HepG2 (cell line): ENCODE measurements around the gene SCYGR4. TPM values are rescaled to one million over a fixed set of nuclear protein-coding genes. Genes with fewer than 3 reads are reported as not detected.

ENCODE experiments used
- ADNP ChIP-seq: sonication (generic); formaldehyde crosslinking; IDR thresholded peaks from 2 replicates; pipeline ENCODE4 v1.4.0; 2020; ENCODE audit warnings: missing genetic modification reagents
- DDIT3 ChIP-seq: sonication (generic); formaldehyde crosslinking; IDR thresholded peaks from 2 replicates; pipeline ENCODE4 v1.4.0; 2020; ENCODE audit warnings: mild to moderate bottlenecking, missing genetic modification reagents
- E2F1 ChIP-seq: sonication (generic); formaldehyde crosslinking; IDR thresholded peaks from 2 replicates; pipeline ENCODE4 v1.5.0; 2020; ENCODE audit warnings: missing genetic modification reagents
- E2F2 ChIP-seq: sonication (generic); formaldehyde crosslinking; IDR thresholded peaks from 2 replicates; pipeline ENCODE4 v1.4.0; 2020; ENCODE audit warnings: missing genetic modification reagents, borderline replicate concordance
- ETS1 ChIP-seq: sonication (generic); formaldehyde crosslinking; IDR thresholded peaks from 2 replicates; pipeline ENCODE4 v1.4.0; 2020; ENCODE audit warnings: missing genetic modification reagents
- HNF4G ChIP-seq, 2 experiments: sonication (generic) in 1 of 2; formaldehyde crosslinking in 1 of 2; IDR thresholded peaks; 2 replicates each; pipeline versions ENCODE4 v1.4.0 to v1.6.1; 2011 to 2020; ENCODE audit warnings: borderline replicate concordance in 2 of 2, low read depth in 2 of 2, mild to moderate bottlenecking in 2 of 2, low read length in 1 of 2, missing genetic modification reagents in 1 of 2, moderate library complexity in 1 of 2
- KLF9 ChIP-seq: IDR thresholded peaks from 2 replicates; pipeline ENCODE4 v1.6.1; 2016; ENCODE audit warnings: low read depth
- NFIB ChIP-seq: sonication (generic); formaldehyde crosslinking; IDR thresholded peaks from 2 replicates; pipeline ENCODE4 v1.9.0; 2021; ENCODE audit warnings: missing genetic modification reagents, mild to moderate bottlenecking, borderline replicate concordance
- NR2F1 ChIP-seq, 2 experiments: fragments of 450-650 bp in 1 of 2; formaldehyde crosslinking in 1 of 2; IDR thresholded peaks; 2 replicates each; pipeline versions ENCODE4 v1.5.0 to v1.6.1; 2016 to 2020; ENCODE audit warnings: mild to moderate bottlenecking in 1 of 2, missing compliant biosample characterization in 1 of 2, missing genetic modification reagents in 1 of 2, moderate library complexity in 1 of 2
- SAFB2 ChIP-seq: sonication (generic); formaldehyde crosslinking; IDR thresholded peaks from 2 replicates; pipeline ENCODE4 v1.5.1; 2020; ENCODE audit warnings: missing genetic modification reagents, low read depth, mild to moderate bottlenecking, borderline replicate concordance
- ZNF235 ChIP-seq: sonication (generic); formaldehyde crosslinking; IDR thresholded peaks from 2 replicates; pipeline ENCODE4 v1.8.1; 2023; ENCODE audit warnings: mild to moderate bottlenecking, missing genetic modification reagents, borderline replicate concordance
- ZNF615 ChIP-seq: sonication (generic); formaldehyde crosslinking; IDR thresholded peaks from 2 replicates; pipeline ENCODE4 v1.5.0; 2020; ENCODE audit warnings: mild to moderate bottlenecking, missing genetic modification reagents, borderline replicate concordance
- ZNF768 ChIP-seq: sonication (generic); formaldehyde crosslinking; IDR thresholded peaks from 2 replicates; pipeline ENCODE4 v1.4.0; 2020; ENCODE audit warnings: missing genetic modification reagents
- polyA plus RNA-seq, 8 experiments: library from polyadenylated mRNA; depleted of rRNA in 3 of 8; stranded (reverse) in 7 of 8; unstranded in 1 of 8; fragments of >200 nt; fragmentation: Illumina TruSeq in 4 of 8; extraction: Trizol in 4 of 8; gene quantifications; 2 replicates each; pipeline versions ENCODE4 v1.2.1 to v1.2.3, GENCODE V29; 2011 to 2016; ENCODE audit warnings: low read depth in 4 of 8, missing spikeins in 1 of 8, mixed read lengths in 1 of 8; ENCODE audit not compliant: insufficient read depth in 1 of 8
- total RNA-seq, 5 experiments: library from RNA; depleted of rRNA; stranded (reverse); fragments of >200 nt; fragmentation: Illumina TruSeq; extraction: Trizol; gene quantifications; 2 replicates each; pipeline ENCODE4 v1.2.3, GENCODE V29; 2016; ENCODE audit warnings: low read depth in 1 of 5

The SCYGR4 gene
- total and polyA plus RNA-seq, 2 of the 13 experiments (the other 11 are each of a cell fraction or from before 2014, with no cell fraction given) = not detected

GRCh38 chr2:227632827-227633226, 15.5 kb downstream of the SCYGR4 start (continued):
- TF ChIP-seq E2F2 (CRISPR knock-in tag) = no peak
- no peak for TF ChIP-seq DDIT3 (CRISPR knock-in tag)
- no peak for TF ChIP-seq SAFB2 (CRISPR knock-in tag)
- TF ChIP-seq KLF9 (CRISPR knock-in tag) = no peak
- no peak for TF ChIP-seq ZNF235 (CRISPR knock-in tag)
- no peak for TF ChIP-seq NR2F1 (CRISPR knock-in tag; IDR thresholded peaks at IDR 0.05)
- TF ChIP-seq ADNP (CRISPR knock-in tag) = no peak
- TF ChIP-seq ZNF768 (CRISPR knock-in tag) = no peak
- no peak for TF ChIP-seq ZNF615 (CRISPR knock-in tag)
- TF ChIP-seq ETS1 (CRISPR knock-in tag) = no peak
- TF ChIP-seq NFIB (CRISPR knock-in tag) = no peak
- no peak for TF ChIP-seq HNF4G (IDR thresholded peaks at IDR 0.05; ENCODE audit: borderline replicate concordance, low read depth, low read length)
- no peak for TF ChIP-seq HNF4G (CRISPR knock-in tag; IDR thresholded peaks at IDR 0.05; ENCODE audit: borderline replicate concordance, low read depth)
- TF ChIP-seq E2F1 (CRISPR knock-in tag) = no peak
